H9 (cell line): Measurements from ENCODE around the gene DKK3. TPM values are rescaled to one million over a fixed set of nuclear protein-coding genes. Genes with fewer than 3 reads are reported as not detected.

Source experiments
- DNase-seq: peaks from one replicate; pipeline ENCODE4 v3.0.0-alpha.2; 2017
- H2AFZ ChIP-seq: one replicate; pipeline ENCODE4 v1.6.1; 2013; ENCODE audit warnings: mild to moderate bottlenecking, low read length, control low read depth, moderate library complexity
- H2AK5ac ChIP-seq: 2 replicates; pipeline ENCODE4 v1.6.1; 2013; ENCODE audit warnings: low read length, control low read depth, mixed read lengths; ENCODE audit not compliant: insufficient read length
- H2BK120ac ChIP-seq: one replicate; pipeline ENCODE4 v1.6.1; 2013; ENCODE audit warnings: low read depth, mild to moderate bottlenecking, low read length, control low read depth, inconsistent platforms; ENCODE audit not compliant: poor library complexity, severe bottlenecking
- H2BK12ac ChIP-seq: 2 replicates; pipeline ENCODE4 v1.6.1; 2013; ENCODE audit warnings: low read length, control low read depth, mixed read lengths, low read depth; ENCODE audit not compliant: insufficient read length
- H2BK15ac ChIP-seq: 2 replicates; pipeline ENCODE4 v1.6.1; 2013; ENCODE audit warnings: low read depth, low read length, control low read depth
- H2BK20ac ChIP-seq: one replicate; pipeline ENCODE4 v1.6.1; 2013; ENCODE audit warnings: low read depth, mild to moderate bottlenecking, low read length, control low read depth, inconsistent platforms; ENCODE audit not compliant: poor library complexity, severe bottlenecking
- H2BK5ac ChIP-seq: 2 replicates; pipeline ENCODE4 v1.6.1; 2013; ENCODE audit warnings: low read length, control low read depth, mixed read lengths; ENCODE audit not compliant: insufficient read length
- H3K14ac ChIP-seq: 2 replicates; pipeline ENCODE4 v1.6.1; 2013; ENCODE audit warnings: low read length, control low read depth; ENCODE audit not compliant: insufficient read depth
- H3K18ac ChIP-seq: 2 replicates; pipeline ENCODE4 v1.6.1; 2013; ENCODE audit warnings: low read depth, mild to moderate bottlenecking, mixed read lengths, low read length, control low read depth; ENCODE audit not compliant: insufficient read length
- H3K23ac ChIP-seq: 2 replicates; pipeline ENCODE4 v1.6.1; 2013; ENCODE audit warnings: low read length, control low read depth, mixed read lengths, low read depth; ENCODE audit not compliant: insufficient read length
- H3K23me2 ChIP-seq: 2 replicates; pipeline ENCODE4 v1.6.1; 2013; ENCODE audit warnings: low read depth, mild to moderate bottlenecking, mixed read lengths, low read length, control low read depth; ENCODE audit not compliant: insufficient read length, poor library complexity, severe bottlenecking
- H3K27ac ChIP-seq: 2 replicates; pipeline ENCODE4 v1.5.1; 2013; ENCODE audit warnings: low read length, control low read depth, mixed read lengths, low read depth; ENCODE audit not compliant: insufficient read length
- H3K27me3 ChIP-seq: 2 replicates; pipeline ENCODE4 v1.6.1; 2013; ENCODE audit warnings: low read length, control low read depth, inconsistent platforms; ENCODE audit not compliant: insufficient read depth
- H3K4ac ChIP-seq: 2 replicates; pipeline ENCODE4 v1.6.1; 2013; ENCODE audit warnings: low read depth, mild to moderate bottlenecking, control low read depth, inconsistent platforms, low read length, moderate library complexity
- H3K4me1 ChIP-seq: 2 replicates; pipeline ENCODE4 v1.6.1; 2013; ENCODE audit warnings: low read length, control low read depth, inconsistent platforms; ENCODE audit not compliant: insufficient read depth
- H3K4me2 ChIP-seq: 2 replicates; pipeline ENCODE4 v1.6.1; 2013; ENCODE audit warnings: low read length, control low read depth, mixed read lengths; ENCODE audit not compliant: insufficient read length, insufficient read depth
- H3K56ac ChIP-seq: 2 replicates; pipeline ENCODE4 v1.6.1; 2013; ENCODE audit warnings: low read depth, mild to moderate bottlenecking, mixed read lengths, low read length, control low read depth; ENCODE audit not compliant: insufficient read length
- H3K79me1 ChIP-seq: 2 replicates; pipeline ENCODE4 v1.6.1; 2013; ENCODE audit warnings: low read depth, mild to moderate bottlenecking, moderate library complexity, low read length, control low read depth, inconsistent platforms; ENCODE audit not compliant: insufficient read depth, poor library complexity, severe bottlenecking
- H3K79me2 ChIP-seq: 2 replicates; pipeline ENCODE4 v1.6.1; 2013; ENCODE audit warnings: low read length, control low read depth, inconsistent platforms; ENCODE audit not compliant: insufficient read depth
- H3K9ac ChIP-seq: 2 replicates; pipeline ENCODE4 v1.6.1; 2013; ENCODE audit warnings: low read length, control low read depth, mixed read lengths; ENCODE audit not compliant: insufficient read length; ENCODE audit errors: extremely low read depth
- H3K9me3 ChIP-seq: one replicate; pipeline ENCODE4 v1.6.1; 2013; ENCODE audit warnings: low read depth, low read length, inconsistent platforms; ENCODE audit not compliant: control insufficient read depth
- H3T11ph ChIP-seq: one replicate; pipeline ENCODE4 v1.6.1; 2013; ENCODE audit warnings: mild to moderate bottlenecking, low read length, control low read depth, inconsistent platforms
- H4K20me1 ChIP-seq: one replicate; pipeline ENCODE4 v1.6.1; 2013; ENCODE audit not compliant: control insufficient read depth, insufficient read length, insufficient read depth
- H4K5ac ChIP-seq: 2 replicates; pipeline ENCODE4 v1.6.1; 2013; ENCODE audit warnings: low read depth, mild to moderate bottlenecking, mixed read lengths, low read length, control low read depth; ENCODE audit not compliant: insufficient read length
- H4K8ac ChIP-seq: replicated peaks from 2 replicates; pipeline ENCODE4 v1.6.1; 2013; ENCODE audit warnings: low read length, control low read depth, mixed read lengths, low read depth; ENCODE audit not compliant: insufficient read length
- H4K91ac ChIP-seq: 2 replicates; pipeline ENCODE4 v1.6.1; 2013; ENCODE audit warnings: low read depth, mild to moderate bottlenecking, moderate library complexity, mixed read lengths, low read length, control low read depth; ENCODE audit not compliant: insufficient read length
- H3K27ac Mint-ChIP-seq, 3 experiments: 2 replicates in 2 of 3; 3 replicates in 1 of 3; pipeline ENCODE4 v1.8.0; 2020 to 2021; ENCODE audit warnings: mixed read lengths in 3 of 3, mild to moderate bottlenecking in 1 of 3, moderate library complexity in 1 of 3
- H3K27me3 Mint-ChIP-seq: 2 replicates; pipeline ENCODE4 v1.8.0; 2021; ENCODE audit warnings: low read depth, mild to moderate bottlenecking, moderate library complexity, mixed read lengths
- H3K36me3 Mint-ChIP-seq, 3 experiments: 2 replicates in 2 of 3; 3 replicates in 1 of 3; pipeline ENCODE4 v1.8.0; 2020 to 2021; ENCODE audit warnings: low read depth in 3 of 3, mixed read lengths in 3 of 3; ENCODE audit not compliant: insufficient read depth in 1 of 3
- H3K4me1 Mint-ChIP-seq, 2 experiments: 2 replicates each; pipeline ENCODE4 v1.8.0; 2020; ENCODE audit warnings: mixed read lengths in 2 of 2
- H3K4me3 Mint-ChIP-seq, 2 experiments: 2 replicates in 1 of 2; 3 replicates in 1 of 2; pipeline ENCODE4 v1.8.0; 2020 to 2021; ENCODE audit warnings: mild to moderate bottlenecking in 2 of 2, mixed read lengths in 2 of 2, moderate library complexity in 1 of 2
- H3K9me3 Mint-ChIP-seq, 2 experiments: 2 replicates in 1 of 2; 3 replicates in 1 of 2; pipeline ENCODE4 v1.8.0; 2020; ENCODE audit warnings: mild to moderate bottlenecking in 2 of 2, mixed read lengths in 2 of 2, moderate library complexity in 1 of 2
- WGBS: extraction: QIAGEN DNeasy Blood & Tissue Kit; methylation state at CpG from one replicate; pipeline ENCODE4 v1.1.7; 2013; ENCODE audit warnings: missing lambda C conversion rate, low lambda C conversion rate, mixed read lengths; ENCODE audit not compliant: insufficient read length; ENCODE audit errors: extremely low coverage; 5-methylcytosine and 5-hydroxymethylcytosine counted together
- total RNA-seq: library from RNA; stranded (reverse); gene quantifications from 2 replicates; pipeline ENCODE4 v1.2.1, GENCODE V29; 2021
- TF ChIP-seq, protein P1 (sequence below): fragments of 200-600 bp; sonication (generic); conservative IDR thresholded peaks from 3 replicates; pipeline ENCODE4 v1.8.0; 2021; ENCODE audit warnings: antibody characterized with exemption, mild to moderate bottlenecking

Gene DKK3
- total RNA-seq, 1 experiment from 2014 or later, result 17.1 TPM

DNA sequence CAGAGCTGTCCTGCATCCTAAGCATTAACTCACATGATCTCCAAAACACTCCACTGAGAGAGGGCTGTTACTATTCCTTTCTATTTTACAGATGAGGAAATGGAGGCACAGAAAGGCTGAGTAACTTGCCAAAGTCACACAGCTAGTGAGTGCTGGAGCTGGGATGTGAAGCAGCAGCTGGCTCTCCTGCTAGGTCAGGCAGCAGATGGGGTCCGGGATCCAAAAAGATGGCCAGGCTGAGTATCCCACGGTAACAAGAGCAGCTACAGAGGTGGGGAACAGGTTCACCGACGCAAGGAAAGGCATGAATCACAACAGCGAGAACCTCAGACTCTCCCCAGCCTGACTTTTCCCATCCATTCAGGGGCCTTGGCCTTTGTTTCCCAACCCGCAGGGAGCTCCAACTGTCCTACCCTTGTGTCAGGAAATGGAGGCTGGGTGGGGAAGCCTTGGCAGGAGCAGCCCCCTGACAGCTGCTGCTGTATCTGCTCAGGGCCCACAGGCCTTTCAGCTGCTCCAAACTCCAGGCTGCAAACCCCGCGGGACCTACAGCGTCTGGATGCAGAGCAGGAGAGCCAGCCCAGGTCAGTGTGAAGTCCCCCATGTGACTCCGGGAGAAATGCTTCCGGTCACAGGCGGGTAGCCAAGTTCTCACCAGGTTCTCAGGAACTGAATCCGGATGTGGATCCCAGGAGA lies 29.5 kb downstream of the DKK3 start:
- Histone ChIP-seq H2AFZ (no peak overlapping the region), H3K79me2 (no peaks in the 10 kb centered on the region), H2BK5ac (no peak overlapping the region), H2BK15ac (no peak overlapping the region), H3K9me3 (no peaks in the 10 kb centered on the region), H3K9ac (no peak overlapping the region), H3K4ac (no peak overlapping the region), H3K14ac (no peak overlapping the region), H3K4me1 (no peaks in the 10 kb centered on the region), H3K27me3 (no peaks in the 10 kb centered on the region), H3T11ph (no peak overlapping the region), H2BK120ac (no peak overlapping the region), H2AK5ac (no peak overlapping the region), H3K23me2 (no peaks in the 10 kb centered on the region), H3K27ac (no peak overlapping the region), H2BK20ac (no peak overlapping the region), H4K91ac (no peak overlapping the region), H2BK12ac (no peak overlapping the region), H3K4me2 (no peak overlapping the region), H3K23ac (no peak overlapping the region), H4K20me1 (no peaks in the 10 kb centered on the region), H3K18ac (no peak overlapping the region), H3K56ac (no peak overlapping the region), H4K8ac (no peak overlapping the region), H3K79me1 (no peaks in the 10 kb centered on the region), H4K5ac (no peak overlapping the region)
- Mint-ChIP-seq H3K27ac (no peak overlapping the region), H3K4me3 (no peak overlapping the region), H3K9me3 (peaks cover 0 to 2% of the 10 kb centered on the region in 2 experiments; a peak in 1 of 5 replicates), H3K4me1 (peaks cover 19 to 23% of the 10 kb centered on the region in 2 experiments), H3K27me3 (no peaks in the 10 kb centered on the region; the same call in 1 of the 2 replicates), H3K36me3 (peaks cover 0 to 2% (median 0%) of the 10 kb centered on the region in 3 experiments; a peak in 3 of 7 replicates)
- WGBS, result no CpG with 5 or more reads among the region's 13 CpGs
- TF ChIP-seq, protein P1, sequence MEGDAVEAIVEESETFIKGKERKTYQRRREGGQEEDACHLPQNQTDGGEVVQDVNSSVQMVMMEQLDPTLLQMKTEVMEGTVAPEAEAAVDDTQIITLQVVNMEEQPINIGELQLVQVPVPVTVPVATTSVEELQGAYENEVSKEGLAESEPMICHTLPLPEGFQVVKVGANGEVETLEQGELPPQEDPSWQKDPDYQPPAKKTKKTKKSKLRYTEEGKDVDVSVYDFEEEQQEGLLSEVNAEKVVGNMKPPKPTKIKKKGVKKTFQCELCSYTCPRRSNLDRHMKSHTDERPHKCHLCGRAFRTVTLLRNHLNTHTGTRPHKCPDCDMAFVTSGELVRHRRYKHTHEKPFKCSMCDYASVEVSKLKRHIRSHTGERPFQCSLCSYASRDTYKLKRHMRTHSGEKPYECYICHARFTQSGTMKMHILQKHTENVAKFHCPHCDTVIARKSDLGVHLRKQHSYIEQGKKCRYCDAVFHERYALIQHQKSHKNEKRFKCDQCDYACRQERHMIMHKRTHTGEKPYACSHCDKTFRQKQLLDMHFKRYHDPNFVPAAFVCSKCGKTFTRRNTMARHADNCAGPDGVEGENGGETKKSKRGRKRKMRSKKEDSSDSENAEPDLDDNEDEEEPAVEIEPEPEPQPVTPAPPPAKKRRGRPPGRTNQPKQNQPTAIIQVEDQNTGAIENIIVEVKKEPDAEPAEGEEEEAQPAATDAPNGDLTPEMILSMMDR, result no peak
- DNase-seq, result peak; percentile 28
